Kidney (tissue), 14 donors: ENCODE measurements around the gene MLPH. TPM values are rescaled to one million over a fixed set of nuclear protein-coding genes. Genes with fewer than 3 reads are reported as not detected.

Experiments used
- DNase-seq, 5 donors: peaks; one replicate each; pipeline ENCODE4 v3.0.0-alpha.2; 2013 to 2020
- FAIRE-seq: peaks from 2 replicates; lab custom pipeline; 2012; peaks lifted over from hg19 to GRCh38; lab: Jason Lieb, UNC
- H3K27ac ChIP-seq, 2 donors: one replicate each; pipeline ENCODE4 v1.7.0; 2013; ENCODE audit warnings: low read depth in 2 of 2, low read length in 2 of 2, inconsistent platforms in 1 of 2
- H3K27me3 ChIP-seq: one replicate; pipeline ENCODE4 v1.7.1; 2013; ENCODE audit warnings: low read length, inconsistent platforms; ENCODE audit not compliant: control insufficient read depth, insufficient read depth
- H3K36me3 ChIP-seq, 3 donors: one replicate each; pipeline versions ENCODE4 v1.7.0 to v1.7.1; 2013; ENCODE audit warnings: low read length in 3 of 3, control low read depth in 1 of 3, inconsistent platforms in 1 of 3; ENCODE audit not compliant: insufficient read depth in 3 of 3, control insufficient read depth in 2 of 3
- H3K4me1 ChIP-seq, 3 donors: one replicate each; pipeline versions ENCODE4 v1.7.0 to v1.7.1; 2013; ENCODE audit warnings: low read length in 3 of 3, inconsistent platforms in 1 of 3, low read depth in 1 of 3; ENCODE audit not compliant: control insufficient read depth in 2 of 3, insufficient read depth in 2 of 3
- H3K4me3 ChIP-seq, 3 donors: one replicate each; pipeline versions ENCODE4 v1.7.0 to v1.8.1; 2013; ENCODE audit warnings: low read length in 3 of 3, control low read depth in 1 of 3, inconsistent platforms in 1 of 3
- H3K9ac ChIP-seq, 3 donors: one replicate each; pipeline versions ENCODE4 v1.7.0 to v1.7.1; 2013; ENCODE audit warnings: low read length in 3 of 3, control low read depth in 1 of 3, inconsistent platforms in 1 of 3
- H3K9me3 ChIP-seq, 3 donors: one replicate each; pipeline versions ENCODE4 v1.7.0 to v1.7.1; 2013; ENCODE audit warnings: low read length in 3 of 3, control low read depth in 1 of 3, inconsistent platforms in 1 of 3; ENCODE audit not compliant: control insufficient read depth in 2 of 3, insufficient read depth in 1 of 3
- intact Hi-C: fragments of 100-400 bp; cut with DNase I; formaldehyde crosslinking; loops from one replicate; pipeline ENCODE4 v1.11.1; 2022
- polyA plus RNA-seq: library from polyadenylated mRNA; stranded (reverse); fragments of 350-450 nt; fragmentation: Illumina TruSeq; extraction: RNeasy Lipid Tissue Mini Kit (QIAGEN cat#74804); gene quantifications from one replicate; pipeline ENCODE4 v1.2.3, GENCODE V29; 2014; ENCODE audit warnings: low read depth, low replicate concordance; ENCODE audit not compliant: insufficient read depth
- total RNA-seq: library from RNA; stranded (reverse); fragmentation: NEBNext Ultra II Directional; extraction: Animal tissue kit (Norgen Biotek cat#: 25700); gene quantifications from one replicate; pipeline ENCODE4 v1.2.1, GENCODE V29; 2021
- TF ChIP-seq, protein P1 (sequence below): IDR thresholded peaks from 3 replicates; pipeline ENCODE4 v1.5.1; 2012; ENCODE audit warnings: mild to moderate bottlenecking, moderate library complexity, borderline replicate concordance; ENCODE audit not compliant: insufficient read depth; ENCODE audit errors: extremely low read depth
- donor health status: control.
- donor health status: control.
- donor health status: control.
- donor health status: control.
- donor health status: control.
- donor health status: DM: yes; HTN: yes; CAD: no.
- donor health status: Normal renal cell carcinoma (clear cell type).

MLPH gene
- total and polyA plus RNA-seq, 2 donors from 2014 or later = 4.6 to 9.6 TPM

GRCh38 chr2:237542001-237542704 is 55.1 kb downstream of the MLPH start:
- TF ChIP-seq, protein P1, sequence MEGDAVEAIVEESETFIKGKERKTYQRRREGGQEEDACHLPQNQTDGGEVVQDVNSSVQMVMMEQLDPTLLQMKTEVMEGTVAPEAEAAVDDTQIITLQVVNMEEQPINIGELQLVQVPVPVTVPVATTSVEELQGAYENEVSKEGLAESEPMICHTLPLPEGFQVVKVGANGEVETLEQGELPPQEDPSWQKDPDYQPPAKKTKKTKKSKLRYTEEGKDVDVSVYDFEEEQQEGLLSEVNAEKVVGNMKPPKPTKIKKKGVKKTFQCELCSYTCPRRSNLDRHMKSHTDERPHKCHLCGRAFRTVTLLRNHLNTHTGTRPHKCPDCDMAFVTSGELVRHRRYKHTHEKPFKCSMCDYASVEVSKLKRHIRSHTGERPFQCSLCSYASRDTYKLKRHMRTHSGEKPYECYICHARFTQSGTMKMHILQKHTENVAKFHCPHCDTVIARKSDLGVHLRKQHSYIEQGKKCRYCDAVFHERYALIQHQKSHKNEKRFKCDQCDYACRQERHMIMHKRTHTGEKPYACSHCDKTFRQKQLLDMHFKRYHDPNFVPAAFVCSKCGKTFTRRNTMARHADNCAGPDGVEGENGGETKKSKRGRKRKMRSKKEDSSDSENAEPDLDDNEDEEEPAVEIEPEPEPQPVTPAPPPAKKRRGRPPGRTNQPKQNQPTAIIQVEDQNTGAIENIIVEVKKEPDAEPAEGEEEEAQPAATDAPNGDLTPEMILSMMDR = no peak
- Histone ChIP-seq H3K9me3 (no peaks in the 10 kb centered on the region), H3K27me3 (no peaks in the 10 kb centered on the region), H3K4me3 (no peak overlapping the region), H3K9ac (no peak overlapping the region), H3K27ac (no peak overlapping the region), H3K4me1 (no peaks in the 10 kb centered on the region), H3K36me3 (no peaks in the 10 kb centered on the region)
- intact Hi-C loops = no loop called here
- DNase-seq = no peak
- no peak for FAIRE-seq

DNA sequence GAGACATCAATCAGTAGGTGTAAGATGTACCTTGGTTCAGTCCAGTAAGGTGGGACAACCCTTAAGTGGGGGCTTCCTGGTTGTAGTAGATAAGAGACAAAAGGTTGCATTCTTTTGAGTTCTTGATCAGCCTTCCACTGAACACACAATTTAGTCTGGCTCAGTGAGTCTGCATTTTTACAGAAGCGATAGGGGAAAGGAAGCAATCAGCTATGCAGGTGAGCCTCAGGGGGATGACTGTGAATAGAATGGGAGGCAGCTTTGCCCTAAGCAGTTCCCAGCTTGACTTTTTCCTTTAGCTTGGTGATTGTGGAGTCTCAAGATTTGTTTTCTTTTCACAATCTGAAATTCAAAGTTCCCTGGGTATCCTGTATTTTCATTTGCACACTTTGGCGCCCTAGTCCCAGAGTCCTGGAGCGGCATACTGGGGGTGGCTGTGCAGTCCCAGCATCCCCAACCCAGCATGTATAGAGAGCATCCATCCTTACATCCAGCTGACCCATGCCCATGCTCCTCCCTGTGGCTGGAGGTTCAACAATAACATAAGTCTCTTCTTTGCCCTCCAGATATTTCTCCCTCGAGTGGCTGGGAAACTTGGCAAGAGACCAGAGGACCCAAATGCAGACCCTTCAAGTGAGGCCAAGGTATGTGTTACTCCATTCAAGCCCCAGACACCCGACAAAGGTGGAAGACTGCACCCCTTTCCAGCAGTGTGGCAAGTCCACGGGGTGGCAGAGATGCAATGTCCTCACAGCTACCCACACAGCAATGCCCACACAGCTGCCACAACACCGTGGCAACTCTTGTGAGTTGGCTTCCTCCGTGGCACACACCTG is 59.2 kb downstream of the MLPH start:
- TF ChIP-seq, protein P1 = no peak
- no peak overlapping the region for H3K4me3 ChIP-seq
- no peak overlapping the region for H3K9ac ChIP-seq
- FAIRE-seq (no peak), DNase-seq (peak in 1 of 5 donors; percentile 32)
- H3K27ac ChIP-seq = no peak overlapping the region
- intact Hi-C loops = no loop called here
- no peaks in the 10 kb centered on the region for H3K27me3 ChIP-seq
- no peaks in the 10 kb centered on the region for H3K36me3 ChIP-seq
- peaks cover 0 to 6% (median 3%) of the 10 kb centered on the region in 3 donors for H3K4me1 ChIP-seq
- H3K9me3 ChIP-seq = no peaks in the 10 kb centered on the region

DNA sequence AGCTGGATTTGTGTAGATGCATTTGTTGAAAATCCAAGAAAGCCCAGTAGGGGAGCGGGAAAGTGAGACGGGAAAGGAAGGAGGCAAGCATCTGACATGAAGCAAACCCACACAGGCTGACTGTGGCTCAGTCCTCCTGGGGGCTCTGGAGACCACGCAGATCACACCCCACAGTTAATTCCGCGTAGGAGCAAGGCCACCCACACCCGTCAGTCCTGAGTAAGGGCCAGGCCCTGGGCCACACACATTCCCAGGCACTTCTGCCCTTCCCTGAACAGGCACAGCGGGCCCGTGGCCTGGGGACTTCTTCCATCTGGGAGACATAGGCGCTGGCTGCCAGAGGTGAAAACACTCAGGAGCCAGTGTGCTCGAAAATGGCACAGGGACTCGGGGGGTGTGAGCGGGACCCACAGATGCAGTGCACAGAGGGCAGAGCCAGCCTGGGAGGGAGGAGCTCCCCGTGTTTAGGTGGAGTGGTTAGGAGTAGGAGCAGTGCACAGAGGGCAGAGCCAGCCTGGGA is 59.9 kb downstream of the MLPH start:
- Histone ChIP-seq H3K4me3 (no peak overlapping the region), H3K9ac (no peak overlapping the region), H3K27ac (no peak overlapping the region), H3K4me1 (peaks cover 0 to 6% (median 3%) of the 10 kb centered on the region in 3 donors), H3K9me3 (no peaks in the 10 kb centered on the region), H3K27me3 (no peaks in the 10 kb centered on the region), H3K36me3 (no peaks in the 10 kb centered on the region)
- FAIRE-seq (no peak), DNase-seq (peak in 1 of 5 donors; percentile 61)
- intact Hi-C loops = no loop called here
- TF ChIP-seq, protein P1 = no peak
